Measurements from ENCODE around the gene MRLN. TPM values are rescaled to one million over a fixed set of nuclear protein-coding genes. Genes with fewer than 3 reads are reported as not detected.

The MRLN gene
- total RNA-seq, 1 experiment from 2014 or later, result not detected

- Histone ChIP-seq H3K4me3 (ENCODE audit: low read depth, low read length, poor library complexity, severe bottlenecking) (peak within 1 kb of the TSS; percentile 69), H3K27me3 (replicated peaks; ENCODE audit: insufficient read depth, low read depth, low read length, poor library complexity) (peaks cover 57% of the 10 kb centered on the region), H3K9me3 (ENCODE audit: low read depth, low read length, poor library complexity, severe bottlenecking) (no peaks in the 10 kb centered on the region), H3K4me1 (ENCODE audit: insufficient read depth, low read length, poor library complexity, severe bottlenecking) (peaks cover 5% of the 10 kb centered on the region), H3K27ac (ENCODE audit: low read depth, low read length, poor library complexity, severe bottlenecking) (peak within 1 kb of the TSS; percentile 60), H3K36me3 (ENCODE audit: insufficient read depth, low read length, poor library complexity, severe bottlenecking) (no peaks in the 10 kb centered on the region)
- ChIA-PET CTCF (interaction anchor here (0.6 kb wide), 2 partner anchors 8 to 693 kb away, joined by 5 to 7 read pairs; no protein-coding TSS in a partner anchor), POLR2A (ENCODE audit: low non-redundant PET) (interaction anchor here (0.6 kb wide), 1 partner anchor 115 kb away, joined by 11 read pairs; no protein-coding TSS in a partner anchor)
- no TSS peak for BruUV-seq (replicated peaks)
- TF ChIP-seq EZH2 (IDR thresholded peaks at IDR 0.05; ENCODE audit: borderline replicate concordance, low read depth, low read length, poor library complexity, severe bottlenecking), result no peak
- peak; percentile 46 for TF ChIP-seq CTCF (conservative IDR thresholded peaks at IDR 0.05; ENCODE audit: low read depth, low read length)
- DNase-seq (ENCODE audit: low spot score), result peak; percentile 74
- intact Hi-C loops (cut with micrococcal nuclease; ENCODE audit: unreplicated experiment), result loop anchor here (5.0 kb wide), 1 partner anchor 82 kb away; no protein-coding TSS in a partner anchor
These were observed 43.7 kb downstream of the MRLN start, which contains the start of gene SLC16A9 for GRCh38 chr10:59709395-59710125. Gene SLC16A9, minus strand, starts transcription at chr10:59709850. Its CDS starts 25,559 bp downstream, at chr10:59684291.

GRCh38 chr10:59708816-59709394, 44.4 kb downstream of the MRLN start:
- CTCF ChIA-PET, result interaction anchor here (0.6 kb wide), 1 partner anchor 693 kb away, joined by 5 read pairs; no protein-coding TSS in a partner anchor
- Histone ChIP-seq H3K9me3 (ENCODE audit: low read depth, low read length, poor library complexity, severe bottlenecking) (no peaks in the 10 kb centered on the region), H3K4me1 (ENCODE audit: insufficient read depth, low read length, poor library complexity, severe bottlenecking) (peaks cover 5% of the 10 kb centered on the region), H3K27ac (ENCODE audit: low read depth, low read length, poor library complexity, severe bottlenecking) (peak overlapping the region; percentile 60), H3K27me3 (replicated peaks; ENCODE audit: insufficient read depth, low read depth, low read length, poor library complexity) (peaks cover 56% of the 10 kb centered on the region), H3K4me3 (ENCODE audit: low read depth, low read length, poor library complexity, severe bottlenecking) (peak overlapping the region; percentile 69), H3K36me3 (ENCODE audit: insufficient read depth, low read length, poor library complexity, severe bottlenecking) (no peaks in the 10 kb centered on the region)
- no peak for DNase-seq (ENCODE audit: low spot score)
- no TSS peak for BruUV-seq (replicated peaks)
- POLR2A ChIA-PET (ENCODE audit: low non-redundant PET), result no interaction called here
- intact Hi-C loops (cut with micrococcal nuclease; ENCODE audit: unreplicated experiment), result loop anchor here (5.0 kb wide), 1 partner anchor 82 kb away; no protein-coding TSS in a partner anchor
- TF ChIP-seq EZH2 (IDR thresholded peaks at IDR 0.05; ENCODE audit: borderline replicate concordance, low read depth, low read length, poor library complexity, severe bottlenecking) (no peak), CTCF (conservative IDR thresholded peaks at IDR 0.05; ENCODE audit: low read depth, low read length) (no peak)

- POLR2A ChIA-PET (ENCODE audit: low non-redundant PET), result no interaction called here
- CTCF ChIA-PET, result no interaction called here
- intact Hi-C loops (cut with micrococcal nuclease; ENCODE audit: unreplicated experiment), result loop anchor here (5.0 kb wide), 1 partner anchor 80 kb away; no protein-coding TSS in a partner anchor
These were observed 46.1 kb downstream of the MRLN start for GRCh38 chr10:59706851-59707797.

More at GRCh38 chr10:59706851-59707797, 46.1 kb downstream of the MRLN start:
- BruUV-seq (replicated peaks), result no TSS peak
- Histone ChIP-seq H3K4me3 (ENCODE audit: low read depth, low read length, poor library complexity, severe bottlenecking) (no peak overlapping the region), H3K27me3 (replicated peaks; ENCODE audit: insufficient read depth, low read depth, low read length, poor library complexity) (peaks cover 39% of the 10 kb centered on the region), H3K36me3 (ENCODE audit: insufficient read depth, low read length, poor library complexity, severe bottlenecking) (no peaks in the 10 kb centered on the region), H3K27ac (ENCODE audit: low read depth, low read length, poor library complexity, severe bottlenecking) (no peak overlapping the region), H3K9me3 (ENCODE audit: low read depth, low read length, poor library complexity, severe bottlenecking) (no peaks in the 10 kb centered on the region), H3K4me1 (ENCODE audit: insufficient read depth, low read length, poor library complexity, severe bottlenecking) (peaks cover 5% of the 10 kb centered on the region)
- no peak for DNase-seq (ENCODE audit: low spot score)
- TF ChIP-seq CTCF (conservative IDR thresholded peaks at IDR 0.05; ENCODE audit: low read depth, low read length), result no peak
- TF ChIP-seq EZH2 (IDR thresholded peaks at IDR 0.05; ENCODE audit: borderline replicate concordance, low read depth, low read length, poor library complexity, severe bottlenecking), result no peak

All from A673 (cell line).